ENCODE data around the gene RBM41.

GRCh38 chrX:107153005-107153404 is 34.4 kb upstream of the RBM41 start:
- TF ChIP-seq ZNF70 (CRISPR knock-in tag; IDR thresholded peaks at IDR 0.05) (no peak), CREB5 (CRISPR knock-in tag; IDR thresholded peaks at IDR 0.05; ENCODE audit: low read depth) (no peak), ZFP3 (CRISPR knock-in tag; IDR thresholded peaks at IDR 0.05) (no peak), ZFP30 (CRISPR knock-in tag; IDR thresholded peaks at IDR 0.05) (no peak), TSHZ2 (CRISPR knock-in tag; IDR thresholded peaks at IDR 0.05) (no peak), CSDC2 (CRISPR knock-in tag; IDR thresholded peaks at IDR 0.05) (no peak), RARB (CRISPR knock-in tag; IDR thresholded peaks at IDR 0.05) (no peak), PATZ1 (CRISPR knock-in tag; IDR thresholded peaks at IDR 0.05; ENCODE audit: borderline replicate concordance) (no peak), ARNTL (CRISPR knock-in tag; IDR thresholded peaks at IDR 0.05; ENCODE audit: borderline replicate concordance, low read depth) (no peak), PPARA (CRISPR knock-in tag; IDR thresholded peaks at IDR 0.05; ENCODE audit: borderline replicate concordance) (no peak), ISL1 (CRISPR knock-in tag; IDR thresholded peaks at IDR 0.05) (no peak), GLIS3 (CRISPR knock-in tag; IDR thresholded peaks at IDR 0.05) (no peak), ZC3H10 (CRISPR knock-in tag; IDR thresholded peaks at IDR 0.05) (no peak), ZNF565 (CRISPR knock-in tag; conservative IDR thresholded peaks at IDR 0.05; ENCODE audit: low read depth) (no peak)
